NCI-H748 (cell line): ENCODE data around the gene ABHD12.
"Not testable (repeated sequence)": the region's sequence is repeated elsewhere in the genome, so short reads cannot be mapped to it uniquely, and the experiment has no call there.

Experiments
- DNase-seq: peaks from one replicate; lab custom pipeline; 2025; ENCODE audit not compliant: unreplicated experiment; lab: John Stamatoyannopoulos, UW

Gene ABHD12

DNA sequence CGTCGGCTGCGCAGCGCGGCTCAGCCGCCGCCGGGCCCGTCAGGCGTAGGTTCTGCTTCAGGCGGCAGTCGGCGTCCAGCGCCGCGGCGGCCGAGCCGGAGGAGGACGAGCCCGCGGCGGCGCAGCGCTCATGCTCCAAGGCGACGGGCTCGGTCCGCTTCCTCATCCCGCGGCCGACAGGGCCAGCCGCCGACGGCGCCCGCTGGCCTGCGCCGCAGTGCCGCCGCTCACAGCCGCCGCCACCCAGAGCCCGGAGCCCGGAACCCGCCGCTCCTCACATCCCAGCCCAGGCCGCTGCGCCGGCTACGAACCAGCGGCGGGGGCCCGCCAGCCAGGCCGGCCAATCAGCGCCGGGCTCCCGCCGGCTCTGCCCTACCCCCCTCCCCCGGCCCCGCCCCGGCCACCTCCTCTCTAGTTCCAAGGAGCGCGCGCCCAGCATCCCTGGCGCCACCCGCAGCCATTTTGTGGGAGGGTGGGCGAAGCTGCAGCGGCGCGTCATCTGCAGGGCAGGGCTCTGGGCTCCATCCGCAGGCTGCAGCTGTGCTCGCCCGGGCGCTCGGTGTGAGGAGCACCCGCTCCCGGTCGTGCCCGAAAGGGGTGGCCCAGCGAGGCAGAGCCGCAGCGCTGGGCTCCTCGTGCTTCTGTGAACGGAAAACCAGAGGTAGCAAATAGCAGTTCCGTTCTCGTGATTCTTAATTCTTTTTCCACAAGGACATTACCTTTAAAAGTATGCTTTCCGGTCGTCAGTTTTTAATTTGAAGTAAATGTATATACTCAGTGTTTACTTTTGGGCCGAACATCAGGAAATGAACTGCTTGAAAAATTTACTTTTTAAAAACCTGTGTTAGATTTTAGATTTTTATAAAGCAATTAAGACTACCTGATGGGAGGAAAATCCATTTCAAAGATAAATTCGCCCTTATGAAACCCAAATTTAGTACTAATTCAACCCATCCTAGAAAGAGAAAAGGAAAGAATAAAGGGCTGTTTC, at the start of gene ABHD12:
Gene ABHD12 (minus strand): TSS at position 298 of the 991 bp plus-strand sequence. CDS start 132 bp downstream, at position 166.
- DNase-seq: peak; percentile 99

DNA sequence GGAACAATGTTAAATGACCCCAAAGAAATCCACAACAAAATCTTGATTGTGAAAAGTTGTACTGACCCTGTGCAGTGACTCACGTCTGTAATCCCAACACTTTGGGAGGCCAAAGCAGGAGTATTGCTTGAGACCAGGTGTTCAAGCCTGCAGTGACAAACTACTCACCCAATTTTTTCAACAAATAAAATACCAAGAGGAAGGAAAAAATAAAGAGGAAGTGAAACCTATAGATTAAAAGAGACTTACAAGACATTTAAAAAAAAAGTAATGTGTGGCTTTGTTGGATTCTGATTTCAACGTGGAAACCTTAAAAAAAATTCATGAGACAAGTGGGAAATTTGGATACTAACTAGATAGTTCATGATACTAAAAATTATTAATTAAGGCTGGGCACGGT, 48.7 kb upstream of the ABHD12 start:
- no peak for DNase-seq

DNA sequence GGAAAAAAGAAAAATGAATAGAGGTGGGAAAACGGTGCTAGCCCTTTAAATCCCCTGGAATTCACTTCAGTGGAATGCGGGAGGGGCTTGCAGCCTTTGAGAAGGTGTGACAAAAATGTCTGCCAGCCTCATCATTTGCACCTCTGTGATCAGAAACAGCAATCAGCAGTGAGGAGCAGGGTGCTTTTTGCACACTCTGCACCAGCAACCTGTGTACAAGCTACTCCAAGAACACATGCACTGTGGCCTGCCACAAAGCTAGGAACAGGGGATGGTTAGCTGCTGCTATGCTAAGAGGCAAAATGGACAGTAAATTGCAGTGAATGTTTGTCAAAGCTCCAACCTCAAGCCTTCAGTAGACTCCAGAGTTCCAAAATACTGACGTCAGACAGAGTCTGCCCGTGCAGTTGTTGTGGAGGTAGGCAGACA, 46.5 kb upstream of the ABHD12 start:
- DNase-seq: no peak

DNA sequence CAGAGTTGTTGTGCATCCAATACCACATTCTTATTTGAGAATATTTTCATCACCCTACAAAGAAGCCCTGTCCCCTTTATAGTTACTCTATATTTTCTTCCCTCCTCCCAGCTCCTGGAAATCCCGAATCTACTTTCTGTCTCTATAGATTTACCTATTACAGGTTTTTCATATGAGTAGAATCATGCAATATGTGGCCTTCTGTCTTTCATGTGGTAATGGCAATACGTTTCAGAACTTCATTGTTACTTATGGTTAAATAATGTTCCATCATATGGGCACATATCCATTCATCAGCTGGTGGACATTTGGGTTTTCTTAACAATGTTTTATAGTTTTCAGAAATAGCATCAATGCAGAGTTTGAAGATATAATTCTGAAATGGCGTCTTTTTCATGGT, 33.9 kb upstream of the ABHD12 start:
- no peak for DNase-seq

DNA sequence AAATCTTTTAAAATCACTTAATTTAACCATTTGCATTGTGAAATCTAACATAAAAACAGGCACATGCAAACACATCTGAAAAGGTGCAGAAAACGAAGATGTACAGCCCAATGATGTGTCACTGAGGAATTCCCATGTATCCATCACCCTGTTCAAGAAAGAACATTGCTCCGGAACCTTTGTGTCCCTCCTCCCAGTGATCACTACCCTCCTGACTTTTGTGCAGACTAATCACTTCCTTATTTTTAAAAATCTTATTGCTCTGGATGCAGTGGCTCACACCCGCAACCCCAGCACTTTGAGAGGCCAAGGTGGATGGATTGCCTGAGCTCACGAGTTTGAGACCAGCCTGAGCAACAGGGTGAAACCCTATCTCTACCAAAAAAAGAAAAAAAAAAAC, 31.4 kb upstream of the ABHD12 start:
- no peak for DNase-seq

DNA sequence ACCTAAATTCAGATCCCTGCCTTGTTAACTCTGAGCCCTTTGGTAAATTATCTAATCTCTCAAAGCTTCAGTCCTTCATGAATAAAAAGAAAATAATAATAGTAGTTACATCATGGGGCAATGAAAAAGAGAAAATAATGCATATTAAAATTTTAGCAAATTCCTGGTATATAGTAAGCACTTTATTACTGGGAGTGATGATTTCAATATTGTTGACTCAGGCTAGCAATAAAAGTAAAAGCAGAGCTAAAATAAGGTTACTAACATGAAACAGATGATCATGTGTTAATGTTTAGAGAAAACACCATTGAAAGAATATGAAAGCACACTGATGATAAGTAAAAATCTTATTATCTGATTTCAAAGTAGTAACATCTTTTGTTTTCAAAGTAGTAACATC, 30.5 kb upstream of the ABHD12 start:
- DNase-seq: no peak

DNA sequence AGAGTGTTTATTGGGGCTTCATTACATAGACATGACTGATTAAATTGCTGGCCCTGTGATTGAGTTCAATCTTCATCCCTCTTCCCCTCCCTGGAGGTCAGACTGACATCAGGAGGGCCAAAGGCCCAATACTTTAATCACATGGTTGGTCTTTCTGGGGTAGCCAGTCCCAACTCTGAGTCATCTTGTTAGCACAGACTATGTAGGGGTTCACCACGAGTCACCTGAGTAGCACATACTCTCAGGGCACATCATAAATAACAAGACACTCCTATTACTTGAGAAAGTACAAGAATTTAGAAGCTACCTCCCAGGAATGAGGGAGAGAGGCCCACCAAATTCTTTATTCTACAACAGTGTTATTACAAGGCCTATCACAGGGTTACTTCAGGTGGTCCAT, 28.1 kb upstream of the ABHD12 start:
- no peak for DNase-seq

DNA sequence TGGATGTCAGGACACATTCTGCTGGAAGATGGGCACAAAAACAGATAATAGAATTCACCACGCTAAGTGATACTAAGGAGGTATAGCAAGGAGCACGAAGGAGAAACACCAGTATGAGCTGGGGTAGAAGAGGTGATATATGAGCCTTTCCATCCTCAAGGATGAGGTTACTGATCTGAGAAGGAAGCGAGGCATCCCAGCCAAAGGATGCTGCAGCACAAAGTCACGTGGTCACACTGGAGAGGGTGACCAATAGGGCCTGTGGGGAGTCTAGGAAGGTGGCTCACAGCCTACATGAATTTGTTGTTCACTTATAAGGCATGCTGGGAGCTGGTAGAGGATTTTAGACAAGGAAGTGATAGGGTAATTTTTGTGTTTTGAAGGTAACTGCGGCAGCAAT, 18.3 kb upstream of the ABHD12 start:
- DNase-seq: no peak

DNA sequence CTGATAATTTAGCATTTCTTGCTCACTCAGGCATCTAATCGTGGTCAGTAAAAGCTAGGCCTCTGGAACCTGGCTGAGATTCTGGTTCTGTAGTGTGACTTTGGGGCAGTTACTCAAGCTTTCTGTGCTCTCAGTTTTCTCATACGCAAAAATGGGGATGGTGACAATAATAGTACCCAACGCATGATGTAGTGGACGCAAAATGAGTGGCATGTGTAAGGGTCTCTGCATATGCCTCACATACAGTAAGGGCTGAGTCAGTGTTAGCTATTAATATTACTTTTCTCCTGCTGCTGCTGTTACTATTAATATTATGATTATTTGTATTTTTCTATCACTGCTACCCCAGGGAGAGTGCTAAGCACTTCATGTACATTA, 17.5 kb upstream of the ABHD12 start:
- peak; percentile 52 for DNase-seq

DNA sequence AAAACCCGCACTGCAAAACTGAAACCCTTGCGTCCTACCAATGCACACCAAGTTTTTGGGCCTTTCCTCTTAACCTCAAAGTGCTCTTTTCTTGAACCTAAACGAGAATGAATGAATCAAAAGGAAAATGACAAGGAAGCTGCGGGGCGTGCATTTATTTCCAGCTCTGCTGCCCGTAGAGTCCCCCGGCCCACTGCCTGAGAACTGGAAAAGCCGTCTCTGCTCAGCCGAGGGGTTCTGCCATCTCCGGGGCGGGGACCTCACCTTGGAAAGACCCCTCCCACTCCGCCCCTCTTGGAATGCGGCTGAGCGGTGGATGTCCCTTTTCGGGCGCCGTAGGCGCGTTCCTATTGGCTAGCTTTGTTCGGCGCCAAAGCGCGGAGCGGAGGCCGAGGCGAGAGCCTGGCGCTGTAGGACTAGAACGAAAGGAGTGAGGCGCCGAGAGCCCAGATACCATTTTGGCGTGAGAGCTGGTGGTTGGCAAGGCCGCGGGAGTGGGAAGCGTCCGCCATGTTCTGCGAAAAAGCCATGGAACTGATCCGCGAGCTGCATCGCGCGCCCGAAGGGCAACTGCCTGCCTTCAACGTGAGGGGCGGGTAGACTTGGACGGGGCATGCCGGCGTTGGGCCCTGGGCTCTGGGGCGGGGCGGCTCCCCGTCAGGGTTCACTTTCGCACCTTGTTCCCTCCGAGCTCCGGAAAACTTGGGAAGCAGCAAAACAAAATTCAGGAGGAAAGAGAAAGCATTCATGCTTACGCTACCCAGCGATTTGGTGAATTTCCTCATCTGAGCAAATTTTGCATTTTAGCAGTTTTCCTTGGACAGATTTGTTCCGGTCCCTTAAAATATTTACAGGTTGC, 16.9 kb upstream of the ABHD12 start, which contains the start of gene GINS1:
Gene GINS1 (plus strand): TSS at position 363 of the 859 bp plus-strand sequence. CDS start 148 bp downstream, at position 511.
- peak; percentile 99 for DNase-seq

DNA sequence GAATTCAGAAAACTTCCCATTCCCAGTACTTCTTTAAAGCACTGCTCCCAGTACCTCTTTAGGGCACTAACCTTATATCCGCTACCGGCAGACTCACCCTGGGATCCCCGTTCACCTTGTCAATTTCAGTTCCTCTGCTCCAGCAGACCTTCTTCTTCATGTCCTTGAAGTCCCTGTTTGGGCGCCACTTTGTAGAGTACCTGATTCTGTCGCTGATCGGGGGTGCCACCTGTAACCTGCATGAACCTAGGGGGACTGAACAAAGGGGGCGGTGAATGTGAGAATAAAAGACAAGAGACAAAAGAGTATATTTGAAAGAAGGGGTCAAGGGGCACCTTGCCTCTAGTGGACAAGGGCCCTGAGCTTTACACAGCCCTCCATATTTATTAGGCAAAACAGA, 11.9 kb upstream of the ABHD12 start:
- peak; percentile 11 for DNase-seq

DNA sequence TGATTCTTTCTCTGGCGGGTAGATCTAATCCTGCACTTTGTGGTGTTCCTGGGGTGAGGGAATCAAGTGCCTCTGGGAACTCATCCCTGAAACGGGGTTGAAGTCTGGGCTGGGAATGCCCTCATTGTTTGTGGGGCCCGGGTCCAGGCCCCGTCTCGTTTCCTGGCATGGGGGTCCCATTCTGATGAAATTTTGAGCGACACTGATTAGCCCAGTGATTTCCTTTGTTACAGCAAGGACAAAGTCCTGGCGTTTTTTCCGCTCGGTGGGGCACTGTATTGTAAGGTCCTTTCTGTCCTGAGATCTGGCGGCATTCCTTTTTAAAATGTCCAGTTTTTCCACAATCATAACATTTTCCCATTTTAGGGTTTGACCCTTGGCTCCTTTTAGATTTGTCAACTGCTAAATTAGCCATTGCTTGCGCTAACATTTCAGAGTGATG, 9.7 kb upstream of the ABHD12 start:
- not testable (repeated sequence) for DNase-seq

DNA sequence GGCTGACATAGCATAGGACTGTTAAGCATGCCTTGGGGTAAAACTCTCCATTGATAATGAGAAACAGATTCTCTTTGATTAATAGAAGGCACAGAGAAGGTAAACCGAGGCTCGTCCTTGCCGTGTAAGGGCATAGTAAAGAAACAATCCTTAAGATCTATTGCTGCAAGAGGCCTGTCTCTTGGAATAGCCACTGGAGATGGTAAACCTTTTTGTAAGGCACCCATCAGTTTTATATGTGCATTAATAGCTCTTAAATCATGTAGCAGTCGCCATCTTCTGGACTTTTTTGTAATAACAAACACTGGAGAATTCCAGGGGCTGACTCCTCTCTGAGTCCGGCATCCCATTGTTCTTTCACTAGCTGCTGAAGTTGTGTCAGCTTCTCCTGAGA, 8.4 kb upstream of the ABHD12 start:
- peak; percentile 81 for DNase-seq

DNA sequence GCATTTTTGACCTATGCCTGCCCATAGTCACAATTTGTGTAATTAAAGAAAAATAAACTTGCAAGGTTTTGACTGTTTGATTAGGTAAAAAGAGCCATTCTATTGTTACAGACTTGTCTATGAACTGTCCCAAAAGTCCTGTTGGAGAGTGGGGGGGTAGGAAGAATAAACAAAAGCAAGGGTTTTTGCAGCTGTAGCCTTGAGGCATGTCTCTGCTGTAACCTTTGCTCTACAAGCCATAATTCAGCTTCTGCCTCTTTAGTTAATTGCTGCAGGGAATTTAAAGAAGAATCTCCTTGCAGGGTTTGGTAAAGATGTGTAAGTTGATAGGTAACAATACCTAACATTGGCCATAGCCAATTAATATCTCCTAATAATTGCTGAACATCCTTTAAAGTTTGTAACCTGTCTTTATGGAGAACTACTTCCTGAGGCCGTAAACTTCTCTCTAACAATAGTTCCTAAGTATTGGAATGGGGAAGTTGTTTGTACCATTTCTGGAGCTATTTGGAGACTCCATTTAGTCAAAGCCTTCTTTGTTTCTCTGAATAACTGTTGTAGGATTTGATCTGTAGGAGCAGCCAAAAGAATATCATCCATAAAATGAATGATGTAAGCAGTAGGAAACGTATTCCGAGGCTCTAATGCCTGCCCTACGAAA, 7.9 kb upstream of the ABHD12 start:
- DNase-seq: no peak

DNA sequence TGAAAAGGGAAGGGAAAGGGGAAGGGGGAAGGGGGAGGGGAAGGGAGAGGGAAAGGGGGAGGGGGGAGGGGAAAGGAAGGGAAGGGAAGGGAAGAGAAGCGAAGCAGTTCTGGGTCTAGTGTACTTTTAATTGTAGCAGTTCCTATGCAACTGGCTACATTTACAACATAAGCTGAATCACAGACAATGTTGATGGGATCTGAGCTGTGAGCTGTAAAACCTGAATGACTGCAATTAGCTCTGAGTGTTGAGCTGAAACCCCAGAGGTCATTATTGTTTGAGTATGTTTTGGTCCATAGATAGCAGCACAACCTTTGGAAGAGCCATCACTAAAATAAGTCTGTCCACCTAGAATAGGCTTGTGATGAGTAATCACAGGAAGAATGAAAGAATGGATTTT, 7.2 kb upstream of the ABHD12 start:
- DNase-seq: peak; percentile 76

DNA sequence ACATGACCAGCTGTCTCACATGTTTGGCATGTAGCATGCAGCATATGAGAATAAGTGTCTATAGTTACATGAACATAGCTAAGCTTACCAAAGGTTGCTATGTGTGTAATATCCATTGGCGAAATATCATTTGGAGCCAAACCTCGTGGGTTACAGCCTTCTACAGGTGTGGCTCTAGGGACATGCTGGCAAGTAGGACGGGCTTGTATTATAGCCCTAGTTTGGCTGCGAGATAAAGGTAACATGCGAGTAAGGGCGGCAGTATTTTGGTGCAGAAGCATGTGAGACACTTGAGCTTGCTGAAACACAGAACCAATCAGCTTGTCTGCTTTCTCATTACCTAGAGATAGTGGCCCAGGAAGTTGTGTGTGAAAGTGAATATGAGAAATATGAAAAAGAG, 6.5 kb upstream of the ABHD12 start:
- DNase-seq: no peak

DNA sequence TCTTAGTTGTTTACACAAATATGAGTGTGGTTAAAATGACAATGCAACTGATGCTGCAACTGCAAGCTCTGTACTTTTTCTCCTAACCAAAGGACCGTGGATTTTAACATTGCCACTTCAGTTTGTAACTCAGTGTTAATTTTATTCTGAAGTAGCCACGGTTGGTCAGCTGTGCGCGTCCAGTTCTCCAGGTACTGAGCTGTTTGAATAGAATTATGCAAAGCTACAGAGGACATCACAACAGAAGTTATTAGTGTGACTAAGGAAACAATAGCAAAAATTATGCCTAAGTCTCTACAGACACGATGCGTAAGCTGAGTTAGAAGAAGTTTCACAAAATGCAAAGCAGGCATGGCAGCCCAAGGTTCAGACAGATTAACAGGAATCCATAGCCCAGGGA, 4.4 kb upstream of the ABHD12 start:
- no peak for DNase-seq

DNA sequence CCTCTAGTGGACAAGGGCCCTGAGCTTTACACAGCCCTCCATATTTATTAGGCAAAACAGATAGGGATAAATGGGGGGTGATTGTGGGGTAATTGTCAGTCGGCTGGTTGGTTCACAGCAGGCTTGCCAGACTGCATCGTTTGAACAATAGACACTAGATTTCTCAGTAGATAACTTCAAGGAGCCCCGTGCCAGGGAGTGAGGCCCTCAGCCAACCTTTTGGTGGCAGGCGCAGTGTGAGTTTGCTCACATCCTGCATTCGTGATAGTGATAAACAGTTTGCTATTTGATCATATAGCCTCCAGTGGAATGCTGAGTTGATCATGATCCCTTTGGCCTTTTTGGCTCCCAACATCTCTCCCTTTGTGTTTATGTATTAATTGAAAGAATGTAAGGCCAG, 3.6 kb upstream of the ABHD12 start:
- no peak for DNase-seq

DNA sequence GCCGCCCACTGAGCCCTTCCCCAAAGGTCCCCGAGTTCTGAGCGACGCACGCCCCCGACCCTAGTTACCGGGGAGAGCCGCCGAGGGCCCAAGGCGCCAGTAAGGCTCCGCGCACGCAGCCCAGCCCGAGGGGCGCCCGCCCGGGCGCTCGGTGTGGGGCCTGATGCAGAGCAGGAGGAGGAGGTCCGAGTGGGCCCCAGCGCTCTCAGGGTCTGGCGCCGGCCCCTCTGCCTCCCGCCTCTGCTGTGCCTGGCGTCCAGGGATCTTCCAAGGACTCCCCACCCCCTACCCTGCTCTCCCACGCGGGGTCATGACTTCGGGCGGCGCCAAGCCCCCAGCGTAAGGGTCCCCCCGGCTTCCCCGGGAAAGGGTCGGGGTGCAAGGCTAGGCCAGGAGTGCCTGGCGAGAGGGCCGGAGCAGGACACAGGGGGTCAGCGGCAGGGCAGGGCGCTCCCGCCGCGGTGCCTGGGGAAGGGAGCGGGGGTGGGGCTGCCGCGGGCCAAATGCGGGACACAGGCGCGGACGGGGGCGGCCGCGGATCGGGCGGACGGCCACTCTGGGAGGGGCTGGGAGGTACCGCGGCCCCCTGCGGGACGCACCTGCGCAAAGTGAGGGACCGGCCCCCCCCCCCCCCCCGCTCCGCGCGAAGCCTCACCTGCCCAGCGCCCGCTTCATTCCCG, 637 bp downstream of the ABHD12 start:
- peak; percentile 72 for DNase-seq

DNA sequence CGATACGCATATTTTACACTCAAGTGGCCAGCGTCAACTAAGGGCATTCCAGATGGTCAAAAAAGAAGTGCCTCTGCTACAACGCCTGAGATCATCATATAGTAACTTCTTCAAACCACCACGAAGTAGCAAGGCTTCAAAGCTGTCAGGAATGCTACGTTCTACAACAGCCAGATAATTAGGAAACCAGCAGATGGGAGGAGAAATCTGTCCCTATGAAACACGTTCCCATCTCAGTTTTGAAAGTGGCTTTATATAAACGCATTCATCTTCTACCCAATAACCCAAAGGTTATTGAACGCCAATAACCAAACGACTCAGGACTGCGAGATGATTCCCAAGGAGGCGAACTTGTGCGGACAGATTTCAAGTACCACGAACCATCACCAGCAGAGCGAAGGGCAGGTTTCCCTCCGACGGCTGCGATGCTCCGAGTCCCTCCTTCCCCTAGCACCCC, 1.2 kb downstream of the ABHD12 start:
- peak; percentile 70 for DNase-seq
